ENCODE results near the gene BAHD1. TPM values are rescaled to one million over a fixed set of nuclear protein-coding genes. Genes with fewer than 3 reads are reported as not detected.

Gene BAHD1
- total and polyA plus RNA-seq, 9 donors, result 14.8 to 67.3 (median 40.1) TPM

- intact Hi-C loops (cut with DNase I), result loop anchor here in 2 of 4 donors (5.0 to 10.0 kb wide), 2 partner anchors 67 to 125 kb away; partner anchors contain the start of genes CCDC32 (in 1 of the 2) and RPUSD2 (in 1 of the 2)
- Histone ChIP-seq H3K9me3 (no peaks in the 10 kb centered on the region), H3K36me3 (no peaks in the 10 kb centered on the region), H3K4me1 (ENCODE audit: insufficient read depth) (peaks cover 19% of the 10 kb centered on the region), H3K27me3 (no peaks in the 10 kb centered on the region), H3K4me3 (peak overlapping the region; percentile 83), H3K27ac (peak overlapping the region; percentile 9 to 85)
- DNase-seq, result peak; percentile 77 to 82 (median 80)
- TF ChIP-seq POLR2A (IDR thresholded peaks at IDR 0.05), result peak; percentile 28
- TF ChIP-seq EP300 (IDR thresholded peaks at IDR 0.05), result no peak
- TF ChIP-seq CTCF (IDR thresholded peaks at IDR 0.05), result no peak
- 0 to 1% (median 1%) methylated on average over 33 to 35 of the region's 35 CpGs for WGBS, 3 donors
Observed at GRCh38 chr15:40439960-40440742, 602 bp upstream of the BAHD1 start.

- no peaks in the 10 kb centered on the region for H3K9me3 ChIP-seq
- no peaks in the 10 kb centered on the region for H3K27me3 ChIP-seq
- no peak for TF ChIP-seq POLR2A (IDR thresholded peaks at IDR 0.05)
- no peak for TF ChIP-seq EP300 (IDR thresholded peaks at IDR 0.05)
- TF ChIP-seq CTCF (IDR thresholded peaks at IDR 0.05), result no peak
- 1 to 2% (median 1%) methylated on average over 65 to 119 of the region's 119 CpGs for whole genome bisulfite sequencing, 3 donors
- H3K4me3 ChIP-seq, result peak overlapping the region; percentile 83
- no peaks in the 10 kb centered on the region for H3K36me3 ChIP-seq
- H3K27ac ChIP-seq, result peak overlapping the region; percentile 47 to 78
- H3K4me1 ChIP-seq (ENCODE audit: insufficient read depth), result peaks cover 21% of the 10 kb centered on the region
- DNase-seq, result peak; percentile 35 to 65 (median 59)
- intact Hi-C loops (cut with DNase I), result loop anchor here in 2 of 4 donors (5.0 to 10.0 kb wide), 2 partner anchors 65 to 123 kb away; partner anchors contain the start of genes CCDC32 (in 1 of the 2) and RPUSD2 (in 1 of the 2)
Observed at GRCh38 chr15:40441565-40442531, 1.1 kb downstream of the BAHD1 start.

- DNase-seq, result no peak
- 72 to 87% (median 82%) methylated on average over 4 of the region's 4 CpGs for WGBS, 3 donors
- Histone ChIP-seq H3K9me3 (no peaks in the 10 kb centered on the region), H3K4me3 (no peak overlapping the region), H3K4me1 (ENCODE audit: insufficient read depth) (peaks cover 19% of the 10 kb centered on the region), H3K27ac (no peak overlapping the region), H3K27me3 (no peaks in the 10 kb centered on the region), H3K36me3 (no peaks in the 10 kb centered on the region)
- intact Hi-C loops (cut with DNase I), result loop anchor here in 2 of 4 donors (5.0 to 10.0 kb wide), 2 partner anchors 64 to 122 kb away; partner anchors contain the start of genes CCDC32 (in 1 of the 2) and RPUSD2 (in 1 of the 2)
- TF ChIP-seq POLR2A (IDR thresholded peaks at IDR 0.05) (no peak), CTCF (IDR thresholded peaks at IDR 0.05) (no peak), EP300 (IDR thresholded peaks at IDR 0.05) (no peak)
Observed at GRCh38 chr15:40443255-40443654, 2.5 kb downstream of the BAHD1 start.

- Histone ChIP-seq H3K27me3 (no peaks in the 10 kb centered on the region), H3K4me1 (ENCODE audit: insufficient read depth) (peaks cover 16% of the 10 kb centered on the region), H3K27ac (no peak overlapping the region), H3K36me3 (no peaks in the 10 kb centered on the region), H3K9me3 (no peaks in the 10 kb centered on the region), H3K4me3 (no peak overlapping the region)
- 76 to 80% (median 79%) methylated on average over 3 of the region's 3 CpGs for WGBS, 3 donors
- no peak for DNase-seq
- no peak for TF ChIP-seq CTCF (IDR thresholded peaks at IDR 0.05)
- TF ChIP-seq POLR2A (IDR thresholded peaks at IDR 0.05), result no peak
- no peak for TF ChIP-seq EP300 (IDR thresholded peaks at IDR 0.05)
- intact Hi-C loops (cut with DNase I), result loop anchor here in 2 of 4 donors (5.0 to 10.0 kb wide), 2 partner anchors 63 to 121 kb away; partner anchors contain the start of genes CCDC32 (in 1 of the 2) and RPUSD2 (in 1 of the 2)
Observed at GRCh38 chr15:40443846-40444245, 3.1 kb downstream of the BAHD1 start.

Data from ovary (tissue), 9 donors.